Trophoblast cell (in vitro differentiated cells and primary cell): Measurements from ENCODE around the gene FPGS.

ENCODE experiments used
- DNase-seq, 2 donors: peaks; one replicate each; pipeline ENCODE4 v3.0.0-alpha.2; 2016
- H2AFZ ChIP-seq: 2 replicates; pipeline ENCODE4 v1.6.1; 2013; ENCODE audit warnings: low read length, moderate library complexity, mild to moderate bottlenecking; ENCODE audit not compliant: insufficient read depth, poor library complexity
- H2AK5ac ChIP-seq: 2 replicates; pipeline ENCODE4 v1.6.1; 2013; ENCODE audit warnings: mild to moderate bottlenecking, low read length
- H2BK120ac ChIP-seq: 2 replicates; pipeline ENCODE4 v1.6.1; 2013; ENCODE audit warnings: low read length, mild to moderate bottlenecking, moderate library complexity; ENCODE audit not compliant: insufficient read depth, poor library complexity
- H2BK12ac ChIP-seq: 2 replicates; pipeline ENCODE4 v1.6.1; 2013; ENCODE audit warnings: mild to moderate bottlenecking, low read length, moderate library complexity
- H2BK5ac ChIP-seq: 2 replicates; pipeline ENCODE4 v1.6.1; 2013; ENCODE audit warnings: low read length, low read depth, moderate library complexity, mild to moderate bottlenecking; ENCODE audit not compliant: poor library complexity
- H3K14ac ChIP-seq: 2 replicates; pipeline ENCODE4 v1.6.1; 2013; ENCODE audit warnings: mild to moderate bottlenecking, low read length
- H3K18ac ChIP-seq: 2 replicates; pipeline ENCODE4 v1.6.1; 2013; ENCODE audit warnings: mild to moderate bottlenecking, low read length
- H3K23ac ChIP-seq: 2 replicates; pipeline ENCODE4 v1.6.1; 2013; ENCODE audit warnings: low read length
- H3K27ac ChIP-seq: 2 replicates; pipeline ENCODE4 v1.5.1; 2013; ENCODE audit warnings: low read depth, mild to moderate bottlenecking, inconsistent platforms, low read length, moderate library complexity
- H3K27me3 ChIP-seq: 2 replicates; pipeline ENCODE4 v1.6.1; 2013; ENCODE audit warnings: inconsistent platforms, mild to moderate bottlenecking, low read length, moderate library complexity; ENCODE audit not compliant: insufficient read depth
- H3K36me3 ChIP-seq, 2 experiments: 1 replicate in 1 of 2; 2 replicates in 1 of 2; pipeline ENCODE4 v1.6.1; 2013; ENCODE audit warnings: low read length in 2 of 2, mild to moderate bottlenecking in 2 of 2, moderate library complexity in 1 of 2; ENCODE audit not compliant: insufficient read depth in 2 of 2, control insufficient read depth in 1 of 2
- H3K4ac ChIP-seq: 2 replicates; pipeline ENCODE4 v1.6.1; 2013; ENCODE audit warnings: low read depth, mild to moderate bottlenecking, low read length, moderate library complexity
- H3K4me1 ChIP-seq, 2 experiments: 1 replicate in 1 of 2; 2 replicates in 1 of 2; pipeline ENCODE4 v1.6.1; 2013; ENCODE audit warnings: low read length in 2 of 2, mild to moderate bottlenecking in 2 of 2, moderate library complexity in 1 of 2; ENCODE audit not compliant: insufficient read depth in 2 of 2, control insufficient read depth in 1 of 2
- H3K4me2 ChIP-seq: 2 replicates; pipeline ENCODE4 v1.6.1; 2013; ENCODE audit warnings: inconsistent platforms, mild to moderate bottlenecking, low read length, moderate library complexity
- H3K4me3 ChIP-seq: 2 replicates; pipeline ENCODE4 v1.5.1; 2013; ENCODE audit warnings: mild to moderate bottlenecking, low read depth, low read length, inconsistent platforms
- H3K79me1 ChIP-seq: one replicate; pipeline ENCODE4 v1.6.1; 2013; ENCODE audit warnings: low read length
- H3K79me2 ChIP-seq: 2 replicates; pipeline ENCODE4 v1.6.1; 2013; ENCODE audit warnings: low read length, mild to moderate bottlenecking; ENCODE audit not compliant: control insufficient read depth, insufficient read depth, poor library complexity
- H3K9ac ChIP-seq: 2 replicates; pipeline ENCODE4 v1.6.1; 2013; ENCODE audit warnings: mild to moderate bottlenecking, low read length
- H3K9me3 ChIP-seq: 2 replicates; pipeline ENCODE4 v1.6.1; 2013; ENCODE audit warnings: low read depth, mild to moderate bottlenecking, control low read depth, inconsistent platforms, low read length; ENCODE audit not compliant: insufficient read depth
- H4K12ac ChIP-seq: 2 replicates; pipeline ENCODE4 v1.6.1; 2013; ENCODE audit warnings: low read depth, mild to moderate bottlenecking, low read length, moderate library complexity
- H4K8ac ChIP-seq: 2 replicates; pipeline ENCODE4 v1.6.1; 2013; ENCODE audit warnings: low read depth, mild to moderate bottlenecking, low read length, moderate library complexity
- H4K91ac ChIP-seq: one replicate; pipeline ENCODE4 v1.6.1; 2013; ENCODE audit warnings: low read depth, mild to moderate bottlenecking, low read length, moderate library complexity
- WGBS: extraction: QIAGEN DNeasy Blood & Tissue Kit; methylation state at CpG from one replicate; pipeline ENCODE4 v1.1.7; 2013; ENCODE audit warnings: missing lambda C conversion rate; ENCODE audit not compliant: insufficient read length, insufficient coverage; ENCODE audit errors: extremely low coverage; 5-methylcytosine and 5-hydroxymethylcytosine counted together

The FPGS gene

DNA sequence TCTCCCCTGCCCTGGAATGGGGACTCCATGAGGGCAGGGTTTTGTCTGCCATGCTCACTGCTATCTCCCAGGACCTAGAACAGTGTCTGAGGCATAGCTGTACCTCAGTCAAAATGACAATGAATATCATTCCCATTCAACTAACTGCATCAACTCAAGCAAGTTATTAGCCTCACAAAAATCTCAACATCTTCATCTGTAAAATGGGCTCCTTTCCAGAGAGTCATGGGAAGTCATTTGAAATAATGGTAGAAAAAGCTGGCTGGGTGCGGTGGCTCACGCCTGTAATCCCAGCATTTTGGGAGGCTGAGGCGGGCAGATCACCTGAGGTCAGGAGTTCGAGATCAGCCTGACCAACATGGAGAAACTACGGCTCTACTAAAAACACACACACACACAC lies 33.6 kb upstream of the FPGS start:
- Histone ChIP-seq H2BK120ac (no peak overlapping the region), H4K8ac (no peak overlapping the region), H3K79me1 (no peaks in the 10 kb centered on the region), H3K79me2 (no peaks in the 10 kb centered on the region), H3K27ac (no peak overlapping the region), H3K4ac (no peak overlapping the region), H3K9ac (no peak overlapping the region), H3K4me1 (peaks cover 5 to 16% of the 10 kb centered on the region in 2 experiments), H3K27me3 (no peaks in the 10 kb centered on the region), H3K23ac (no peak overlapping the region), H3K18ac (no peak overlapping the region), H3K9me3 (no peaks in the 10 kb centered on the region), H2AK5ac (no peak overlapping the region), H2BK12ac (no peak overlapping the region), H3K14ac (no peak overlapping the region), H2BK5ac (no peak overlapping the region), H4K12ac (no peak overlapping the region), H4K91ac (no peak overlapping the region), H3K4me2 (no peak overlapping the region), H3K4me3 (no peak overlapping the region), H3K36me3 (no peaks in the 10 kb centered on the region), H2AFZ (no peak overlapping the region)
- DNase-seq = no peak
- WGBS = no CpG with 5 or more reads among the region's 5 CpGs

DNA sequence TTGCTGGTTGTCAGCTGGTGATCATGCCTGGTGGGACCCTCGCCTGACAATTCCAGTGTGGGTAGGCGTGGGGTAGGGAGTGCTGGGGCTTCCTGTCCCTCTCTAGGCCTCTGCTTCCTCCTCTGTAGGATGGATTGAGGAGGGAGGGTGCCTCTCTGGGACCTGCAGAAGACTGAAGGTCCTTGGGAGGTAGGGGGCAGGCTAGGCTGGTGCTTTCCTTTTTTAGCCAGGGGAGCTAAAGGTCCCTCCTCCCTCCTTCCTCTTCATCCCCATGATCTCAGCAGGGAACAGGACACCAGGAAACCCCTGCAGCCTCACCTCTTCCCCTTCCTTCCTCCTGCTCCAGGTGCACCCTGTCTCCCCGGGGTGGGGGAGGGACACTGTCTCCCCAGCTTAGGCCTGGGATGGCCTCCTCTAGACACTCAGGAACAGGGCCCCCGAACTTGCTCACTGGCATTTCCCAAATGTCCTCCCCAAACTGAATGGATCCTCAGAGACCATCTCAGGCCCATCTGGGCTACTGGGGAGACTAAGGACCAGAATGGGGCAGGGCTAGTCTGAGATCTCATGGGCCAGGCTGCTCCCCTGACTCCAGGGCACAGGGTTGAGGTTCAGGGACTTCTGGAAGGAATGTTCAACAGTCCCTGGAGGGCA lies 32.6 kb upstream of the FPGS start:
- H2BK5ac ChIP-seq = no peak overlapping the region
- peaks cover 5 to 16% of the 10 kb centered on the region in 2 experiments for H3K4me1 ChIP-seq
- WGBS = no CpG with 5 or more reads among the region's 4 CpGs
- H3K4me3 ChIP-seq = no peak overlapping the region
- H3K18ac ChIP-seq = no peak overlapping the region
- no peak overlapping the region for H3K23ac ChIP-seq
- DNase-seq = no peak
- no peak overlapping the region for H3K14ac ChIP-seq
- no peak overlapping the region for H3K4ac ChIP-seq
- H2BK12ac ChIP-seq = no peak overlapping the region
- H2AK5ac ChIP-seq = peak overlapping the region; percentile 55
- H3K27me3 ChIP-seq = no peaks in the 10 kb centered on the region
- no peaks in the 10 kb centered on the region for H3K79me1 ChIP-seq
- H4K8ac ChIP-seq = no peak overlapping the region
- no peak overlapping the region for H3K27ac ChIP-seq
- no peak overlapping the region for H3K4me2 ChIP-seq
- no peak overlapping the region for H4K91ac ChIP-seq
- no peak overlapping the region for H3K9ac ChIP-seq
- H2BK120ac ChIP-seq = no peak overlapping the region
- H3K36me3 ChIP-seq = no peaks in the 10 kb centered on the region
- H3K9me3 ChIP-seq = no peaks in the 10 kb centered on the region
- H2AFZ ChIP-seq = no peak overlapping the region
- H3K79me2 ChIP-seq = no peaks in the 10 kb centered on the region
- H4K12ac ChIP-seq = no peak overlapping the region

DNA sequence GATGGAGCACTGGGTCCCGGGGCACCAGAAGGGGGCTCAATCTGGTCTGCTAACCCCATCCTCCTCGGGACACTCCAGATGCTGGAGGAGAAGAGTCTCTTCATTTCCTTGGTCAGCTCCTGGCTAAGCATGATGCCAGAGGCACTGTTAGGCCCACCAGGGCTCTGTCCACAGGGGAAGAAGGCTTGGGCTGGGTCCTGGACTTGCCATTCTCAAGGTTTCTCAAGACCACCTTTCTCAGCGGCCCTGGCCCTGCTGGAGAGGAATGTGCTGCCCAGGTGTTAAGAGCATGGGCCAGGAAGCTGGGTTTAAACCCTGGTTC lies 32.1 kb upstream of the FPGS start:
- no peak overlapping the region for H2BK120ac ChIP-seq
- no peak overlapping the region for H2BK12ac ChIP-seq
- no peak overlapping the region for H4K12ac ChIP-seq
- H3K4me3 ChIP-seq = no peak overlapping the region
- peaks cover 5 to 16% of the 10 kb centered on the region in 2 experiments for H3K4me1 ChIP-seq
- H3K27me3 ChIP-seq = no peaks in the 10 kb centered on the region
- DNase-seq = no peak
- H3K79me2 ChIP-seq = no peaks in the 10 kb centered on the region
- no peak overlapping the region for H3K27ac ChIP-seq
- WGBS = no CpG with 5 or more reads among the region's 3 CpGs
- no peak overlapping the region for H3K9ac ChIP-seq
- no peaks in the 10 kb centered on the region for H3K9me3 ChIP-seq
- H2BK5ac ChIP-seq = no peak overlapping the region
- H3K79me1 ChIP-seq = no peaks in the 10 kb centered on the region
- no peak overlapping the region for H3K4ac ChIP-seq
- H3K4me2 ChIP-seq = peak overlapping the region; percentile 58
- no peaks in the 10 kb centered on the region for H3K36me3 ChIP-seq
- H3K23ac ChIP-seq = no peak overlapping the region
- no peak overlapping the region for H2AFZ ChIP-seq
- H4K91ac ChIP-seq = no peak overlapping the region
- H2AK5ac ChIP-seq = no peak overlapping the region
- no peak overlapping the region for H4K8ac ChIP-seq
- no peak overlapping the region for H3K14ac ChIP-seq
- no peak overlapping the region for H3K18ac ChIP-seq

DNA sequence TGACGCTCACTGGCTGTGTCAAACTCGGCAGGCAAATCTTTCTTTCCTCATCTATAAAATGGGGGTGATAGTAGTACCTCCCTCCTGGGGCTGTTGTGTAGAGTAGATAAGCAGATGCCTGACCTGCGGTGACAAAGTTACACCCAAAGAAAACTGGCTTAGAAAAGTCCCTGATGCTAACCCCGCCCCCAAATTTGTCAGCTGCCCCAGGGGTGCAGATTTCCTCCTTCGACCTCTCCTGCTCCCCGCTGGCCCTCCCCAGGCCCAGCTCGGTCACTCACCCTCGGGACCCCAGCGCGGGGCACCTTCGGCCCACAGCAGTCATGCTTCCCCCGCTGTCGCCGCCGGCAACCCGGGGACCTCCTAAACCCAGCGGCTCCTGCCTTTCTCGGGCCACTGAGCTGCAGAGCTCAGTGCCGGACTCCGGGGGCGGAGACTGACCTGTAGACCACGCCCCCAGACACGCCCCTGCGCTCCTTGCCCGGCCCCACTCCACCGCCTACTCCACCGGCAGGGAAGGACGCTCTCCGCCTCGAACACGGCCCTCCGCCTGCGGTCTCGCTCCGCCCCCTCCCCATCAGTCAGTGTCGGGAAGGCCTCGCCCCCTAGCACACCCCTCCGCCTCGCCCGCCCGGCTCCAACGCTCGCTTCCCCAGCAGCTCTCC lies 31.6 kb upstream of the FPGS start:
- Histone ChIP-seq H2BK120ac (no peak overlapping the region), H3K9me3 (no peaks in the 10 kb centered on the region), H2AK5ac (no peak overlapping the region), H3K4me2 (peak overlapping the region; percentile 58), H3K23ac (no peak overlapping the region), H4K12ac (no peak overlapping the region), H3K4ac (no peak overlapping the region), H3K27me3 (no peaks in the 10 kb centered on the region), H3K18ac (no peak overlapping the region), H3K36me3 (no peaks in the 10 kb centered on the region), H4K8ac (no peak overlapping the region), H3K27ac (no peak overlapping the region), H3K79me2 (no peaks in the 10 kb centered on the region), H2AFZ (no peak overlapping the region), H3K9ac (no peak overlapping the region), H3K14ac (no peak overlapping the region), H3K79me1 (no peaks in the 10 kb centered on the region), H2BK5ac (no peak overlapping the region), H3K4me3 (peak overlapping the region; percentile 59), H2BK12ac (no peak overlapping the region), H3K4me1 (peaks cover 5 to 16% of the 10 kb centered on the region in 2 experiments), H4K91ac (no peak overlapping the region)
- WGBS = no CpG with 5 or more reads among the region's 43 CpGs
- peak; percentile 98 for DNase-seq
